Keratinocyte (primary cell): ENCODE measurements around the gene VASN. TPM values are rescaled to one million over a fixed set of nuclear protein-coding genes. Genes with fewer than 3 reads are reported as not detected.

ENCODE experiments used
- DNase-seq: peaks from one replicate; pipeline ENCODE4 v3.0.0-alpha.2; 2011; ENCODE audit warnings: low read depth, missing footprints, low spot score
- FAIRE-seq: peaks from 2 replicates; lab custom pipeline; 2011; peaks lifted over from hg19 to GRCh38; lab: Jason Lieb, UNC
- H2AFZ ChIP-seq: 2 replicates; pipeline ENCODE4 v1.6.0; 2012; ENCODE audit warnings: low read length, control low read depth, inconsistent platforms; ENCODE audit not compliant: control insufficient read depth
- H3K27ac ChIP-seq: 2 replicates; pipeline ENCODE4 v1.5.1; 2011; ENCODE audit warnings: low read length; ENCODE audit not compliant: control insufficient read depth, insufficient read depth
- H3K27me3 ChIP-seq: 3 replicates; pipeline ENCODE4 v1.6.0; 2011; ENCODE audit warnings: low read length; ENCODE audit not compliant: control insufficient read depth, insufficient read depth; ENCODE audit errors: extremely low read depth
- H3K36me3 ChIP-seq, 2 experiments: 2 replicates in 1 of 2; 3 replicates in 1 of 2; pipeline ENCODE4 v1.5.1; 2011; ENCODE audit warnings: low read length in 2 of 2, mild to moderate bottlenecking in 1 of 2; ENCODE audit not compliant: control insufficient read depth in 2 of 2, insufficient read depth in 2 of 2; ENCODE audit errors: extremely low read depth in 1 of 2
- H3K4me1 ChIP-seq: 3 replicates; pipeline ENCODE4 v1.5.1; 2011; ENCODE audit warnings: low read length; ENCODE audit not compliant: control insufficient read depth, insufficient read depth; ENCODE audit errors: extremely low read depth
- H3K4me2 ChIP-seq: 3 replicates; pipeline ENCODE4 v1.6.0; 2011; ENCODE audit warnings: low read depth, low read length; ENCODE audit not compliant: control insufficient read depth, insufficient read depth; ENCODE audit errors: extremely low read depth
- H3K4me3 ChIP-seq, 3 experiments: fragments of 200-600 bp in 1 of 3; sonication (generic) in 1 of 3; 2 replicates in 2 of 3; 3 replicates in 1 of 3; pipeline ENCODE4 v1.5.1; 2011 to 2016; ENCODE audit warnings: low read length in 3 of 3, mild to moderate bottlenecking in 3 of 3, control low read depth in 2 of 3, inconsistent platforms in 1 of 3, low read depth in 1 of 3, mixed read lengths in 1 of 3, mixed run types in 1 of 3, moderate library complexity in 1 of 3; ENCODE audit not compliant: control insufficient read depth in 2 of 3, insufficient read depth in 2 of 3; ENCODE audit errors: extremely low read depth in 1 of 3
- H3K79me2 ChIP-seq: 2 replicates; pipeline ENCODE4 v1.6.0; 2012; ENCODE audit warnings: low read length; ENCODE audit not compliant: control insufficient read depth, insufficient read depth
- H3K9ac ChIP-seq: 3 replicates; pipeline ENCODE4 v1.6.0; 2011; ENCODE audit warnings: low read length; ENCODE audit not compliant: control insufficient read depth, insufficient read depth; ENCODE audit errors: extremely low read depth
- H3K9me1 ChIP-seq: 3 replicates; pipeline ENCODE4 v1.6.0; 2011; ENCODE audit warnings: low read length; ENCODE audit not compliant: control insufficient read depth, insufficient read depth; ENCODE audit errors: extremely low read depth
- H3K9me3 ChIP-seq: 2 replicates; pipeline ENCODE4 v1.5.1; 2012; ENCODE audit warnings: low read depth, low read length; ENCODE audit not compliant: control insufficient read depth
- H4K20me1 ChIP-seq: 3 replicates; pipeline ENCODE4 v1.6.0; 2011; ENCODE audit warnings: low read length; ENCODE audit not compliant: control insufficient read depth, insufficient read depth; ENCODE audit errors: extremely low read depth
- EZH2 ChIP-seq: IDR thresholded peaks from one replicate; pipeline ENCODE4 v1.6.1; 2012; ENCODE audit warnings: inconsistent platforms, mild to moderate bottlenecking, low read length, moderate library complexity
- dilution Hi-C: fragments of 300-500 bp; cut with MboI; formaldehyde crosslinking; loops from one replicate; pipeline ENCODE4 v1.7.0; 2020; ENCODE audit warnings: low sequenced_read_pairs; ENCODE audit not compliant: extremely low pct_ligation_motif_present
- polyA plus RNA-seq, 5 experiments: library from polyadenylated mRNA; depleted of rRNA in 3 of 5; stranded (reverse) in 3 of 5; stranded (forward) in 1 of 5; unstranded in 1 of 5; fragments of >200 nt; gene quantifications; 1 replicate in 1 of 5; 2 replicates in 3 of 5; 3 replicates in 1 of 5; pipeline versions ENCODE4 v1.2.1 to v1.2.3, GENCODE V29; 2011 to 2012; ENCODE audit warnings: missing spikeins in 2 of 5, low read depth in 1 of 5, low replicate concordance in 1 of 5
- TF ChIP-seq, protein P1 (sequence below), 3 experiments: IDR thresholded peaks in 1 of 3; conservative IDR thresholded peaks in 1 of 3; optimal IDR thresholded peaks in 1 of 3; 2 replicates in 2 of 3; 3 replicates in 1 of 3; pipeline versions ENCODE3 to v1.5.1; 2011; ENCODE audit warnings: low read length in 3 of 3, mild to moderate bottlenecking in 3 of 3, moderate library complexity in 2 of 3, control low read depth in 1 of 3, inconsistent platforms in 1 of 3; ENCODE audit not compliant: insufficient read depth in 2 of 3; ENCODE audit errors: extremely low read depth in 1 of 3

VASN gene
- polyA plus RNA-seq, 1 donor (not counting 4 experiments of a cell fraction or from before 2014, with no cell fraction given): 0.37 TPM

DNA sequence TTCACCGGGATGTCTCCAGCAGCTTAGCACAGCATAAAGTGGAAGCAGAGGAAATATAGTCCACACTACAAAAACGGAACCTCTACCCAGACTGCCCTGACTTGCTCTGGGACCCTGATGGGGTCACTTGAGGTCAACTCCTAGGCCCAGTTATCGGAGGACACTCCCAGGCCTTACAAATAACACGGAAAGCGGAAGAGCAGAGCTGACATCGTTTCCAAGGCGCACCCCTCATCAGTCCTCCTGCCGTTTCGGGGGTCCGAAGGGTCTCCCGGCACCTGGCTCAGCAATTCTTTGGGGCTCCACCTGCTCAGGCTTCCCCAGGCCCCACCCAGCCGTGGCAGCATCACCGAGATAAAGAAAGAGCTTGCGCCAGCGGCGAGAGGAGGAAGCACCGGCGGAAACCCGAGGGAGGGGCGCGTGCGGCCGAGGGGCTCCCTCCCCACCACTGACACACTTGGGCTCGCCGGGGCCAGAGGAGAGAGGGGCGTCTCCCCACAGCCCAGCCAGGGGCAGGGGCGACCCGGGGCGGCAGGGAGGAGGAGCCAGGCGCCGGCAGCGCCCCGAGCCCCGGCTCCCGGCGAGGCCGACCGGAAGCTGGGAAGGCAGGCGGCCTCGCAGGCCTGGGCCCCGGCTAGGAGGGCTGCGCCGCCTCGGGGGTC, 44.0 kb downstream of the VASN start:
- Histone ChIP-seq H3K9ac (peak overlapping the region; percentile 80), H3K36me3 (peaks cover 5 to 11% of the 10 kb centered on the region in 2 experiments), H3K9me3 (no peaks in the 10 kb centered on the region), H3K4me1 (peaks cover 8% of the 10 kb centered on the region), H2AFZ (peak overlapping the region; percentile 68), H3K4me3 (peak overlapping the region; percentile 71 to 91 (median 82)), H3K9me1 (no peaks in the 10 kb centered on the region), H3K79me2 (peaks cover 30% of the 10 kb centered on the region), H3K27ac (peak overlapping the region; percentile 64), H3K4me2 (peak overlapping the region; percentile 93), H4K20me1 (peaks cover 3% of the 10 kb centered on the region), H3K27me3 (no peaks in the 10 kb centered on the region)
- FAIRE-seq (no peak), DNase-seq (no peak)
- TF ChIP-seq, protein P1, sequence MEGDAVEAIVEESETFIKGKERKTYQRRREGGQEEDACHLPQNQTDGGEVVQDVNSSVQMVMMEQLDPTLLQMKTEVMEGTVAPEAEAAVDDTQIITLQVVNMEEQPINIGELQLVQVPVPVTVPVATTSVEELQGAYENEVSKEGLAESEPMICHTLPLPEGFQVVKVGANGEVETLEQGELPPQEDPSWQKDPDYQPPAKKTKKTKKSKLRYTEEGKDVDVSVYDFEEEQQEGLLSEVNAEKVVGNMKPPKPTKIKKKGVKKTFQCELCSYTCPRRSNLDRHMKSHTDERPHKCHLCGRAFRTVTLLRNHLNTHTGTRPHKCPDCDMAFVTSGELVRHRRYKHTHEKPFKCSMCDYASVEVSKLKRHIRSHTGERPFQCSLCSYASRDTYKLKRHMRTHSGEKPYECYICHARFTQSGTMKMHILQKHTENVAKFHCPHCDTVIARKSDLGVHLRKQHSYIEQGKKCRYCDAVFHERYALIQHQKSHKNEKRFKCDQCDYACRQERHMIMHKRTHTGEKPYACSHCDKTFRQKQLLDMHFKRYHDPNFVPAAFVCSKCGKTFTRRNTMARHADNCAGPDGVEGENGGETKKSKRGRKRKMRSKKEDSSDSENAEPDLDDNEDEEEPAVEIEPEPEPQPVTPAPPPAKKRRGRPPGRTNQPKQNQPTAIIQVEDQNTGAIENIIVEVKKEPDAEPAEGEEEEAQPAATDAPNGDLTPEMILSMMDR (optimal IDR thresholded peaks at IDR 0.05 in 1 of 3, IDR thresholded peaks at IDR 0.05 in 1 of 3, conservative IDR thresholded peaks at IDR 0.05 in 1 of 3; ENCODE audit: extremely low read depth in 1 of 3, insufficient read depth in 2 of 3, low read length in 3 of 3): no peak
- dilution Hi-C loops: no loop called here

DNA sequence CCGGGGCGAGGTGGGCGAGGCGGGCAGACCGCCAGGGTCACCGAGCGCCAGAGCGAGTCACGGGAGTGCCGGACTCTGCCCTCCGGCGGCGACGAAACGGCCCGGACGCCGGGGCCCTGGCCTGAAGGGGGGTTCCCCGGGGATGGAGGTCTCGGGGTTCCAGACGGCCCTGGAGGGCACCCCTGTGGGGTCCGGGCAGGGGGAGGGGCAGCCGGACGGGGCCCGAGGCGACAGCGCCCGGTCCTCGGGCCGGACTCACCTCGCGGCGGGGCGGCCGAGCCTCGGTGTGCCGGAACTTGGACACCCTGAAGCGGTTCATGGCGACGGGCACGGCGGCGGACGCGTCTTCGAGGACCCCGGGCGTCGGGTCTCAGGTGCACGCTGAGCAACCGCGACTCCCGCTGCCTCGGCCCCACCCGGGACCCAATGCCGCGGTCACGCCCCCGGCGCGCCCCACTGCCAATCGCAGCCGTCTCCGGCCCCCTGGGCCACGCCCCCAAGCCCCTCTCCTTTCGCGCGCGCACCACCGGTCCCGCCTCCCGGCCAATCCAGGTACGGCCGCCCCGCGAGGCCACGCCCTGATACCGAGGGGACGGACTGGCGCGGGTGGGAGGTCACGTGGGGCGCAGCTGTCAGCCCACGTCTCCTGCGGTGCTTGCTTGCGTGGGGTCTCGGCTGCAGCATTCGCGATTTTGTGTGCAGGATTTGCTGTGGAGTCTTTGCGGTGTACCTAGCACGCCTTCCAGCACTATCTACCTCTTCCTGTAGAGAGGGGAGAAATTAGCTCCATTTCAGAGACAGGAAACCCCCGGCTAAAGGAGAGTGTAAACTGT, 44.8 kb downstream of the VASN start, which contains the start of gene CORO7:
CORO7 (minus strand) TSS at position 397 of the 833 bp plus-strand sequence; CDS start at position 319, 78 bp downstream.
- Histone ChIP-seq H3K27ac (peak within 1 kb of the TSS; percentile 64), H3K9me3 (no peaks in the 10 kb centered on the region), H2AFZ (peak within 1 kb of the TSS; percentile 92), H3K27me3 (no peaks in the 10 kb centered on the region), H3K4me1 (peaks cover 8% of the 10 kb centered on the region), H3K4me3 (peak within 1 kb of the TSS; percentile 71 to 91 (median 82)), H3K9ac (peak within 1 kb of the TSS; percentile 80), H4K20me1 (peaks cover 3% of the 10 kb centered on the region), H3K4me2 (peak within 1 kb of the TSS; percentile 93), H3K36me3 (peaks cover 5 to 11% of the 10 kb centered on the region in 2 experiments), H3K9me1 (no peaks in the 10 kb centered on the region), H3K79me2 (peaks cover 30% of the 10 kb centered on the region)
- dilution Hi-C loops: no loop called here
- no peak for DNase-seq
- no peak for FAIRE-seq
- TF ChIP-seq, protein P1 (optimal IDR thresholded peaks at IDR 0.05 in 1 of 3, IDR thresholded peaks at IDR 0.05 in 1 of 3, conservative IDR thresholded peaks at IDR 0.05 in 1 of 3; ENCODE audit: extremely low read depth in 1 of 3, insufficient read depth in 2 of 3, low read length in 3 of 3): no peak
- TF ChIP-seq EZH2: no peak
